HCT116 (cell line): ENCODE data around the gene MRPS27. TPM values are rescaled to one million over a fixed set of nuclear protein-coding genes. Genes with fewer than 3 reads are reported as not detected.

Experiments used
- ATAC-seq: fragments of 200-7000 bp; cut with Tn5 transposase; 2 replicates; pipeline ENCODE4 v1.9.1; 2020; ENCODE audit warnings: mild to moderate bottlenecking, moderate library complexity
- BruUV-seq: library from RNA; stranded (reverse); fragments of 400-500 nt; replicated peaks from 2 replicates; lab custom pipeline; 2021; lab: Mats Ljungman, UMichigan
- CTCF ChIA-PET: fragments of 300-600 bp; sonication (Branson Sonifier 250); formaldehyde crosslinking; loops from one replicate; lab custom pipeline; 2021; ENCODE audit warnings: antibody characterized with exemption; lab: Charles Lee
- POLR2A ChIA-PET: fragments of 300-600, 350-600 bp; sonication (Branson Sonifier 250); formaldehyde crosslinking; loops from one replicate; lab custom pipeline; 2021; ENCODE audit warnings: antibody characterized with exemption; lab: Charles Lee
- RAD21 ChIA-PET, 2 experiments: fragments of 300-600 bp; sonication (Branson Sonifier 250); formaldehyde crosslinking; loops; one replicate each; lab custom pipeline; 2023; ENCODE audit warnings: low total read pairs in 2 of 2; ENCODE audit not compliant: uncharacterized antibody in 2 of 2, unreplicated experiment in 2 of 2, low non-redundant PET in 1 of 2; lab: Charles Lee
- DNase-seq: peaks from one replicate; pipeline ENCODE4 v3.0.0-alpha.2; 2010; ENCODE audit warnings: low read depth, low spot score
- H2AFZ ChIP-seq: fragments of 200-600 bp; shearing (Covaris generic), sonication (generic); 2 replicates; pipeline ENCODE4 v1.6.1; 2017; ENCODE audit warnings: low read depth, mixed run types, mixed read lengths, antibody characterized with exemption, low read length; ENCODE audit not compliant: poor library complexity, severe bottlenecking
- H3K27ac ChIP-seq: 2 replicates; pipeline ENCODE4 v1.5.1; 2012; ENCODE audit warnings: low read depth, low read length
- H3K27me3 ChIP-seq: fragments of 200-600 bp; sonication (generic); 2 replicates; pipeline ENCODE4 v1.6.1; 2016; ENCODE audit warnings: mixed run types, low read length, mixed read lengths; ENCODE audit not compliant: insufficient read depth
- H3K36me3 ChIP-seq, 2 experiments: fragments of 200-500 bp in 1 of 2; fragments of 200-600 bp in 1 of 2; sonication (Bioruptor generic) in 1 of 2; sonication (generic) in 1 of 2; 2 replicates each; pipeline versions ENCODE4 v1.5.1 to v1.6.1; 2014 to 2016; ENCODE audit warnings: low read length in 2 of 2, inconsistent platforms in 1 of 2, mixed read lengths in 1 of 2, mixed run types in 1 of 2; ENCODE audit not compliant: insufficient read depth in 2 of 2, control insufficient read depth in 1 of 2
- H3K4me1 ChIP-seq, 2 experiments: fragments of 200-600 bp in 1 of 2; sonication (generic) in 1 of 2; 2 replicates each; pipeline versions ENCODE4 v1.5.1 to v1.6.1; 2012 to 2017; ENCODE audit warnings: low read length in 2 of 2, inconsistent platforms in 1 of 2, mild to moderate bottlenecking in 1 of 2, mixed read lengths in 1 of 2, mixed run types in 1 of 2, moderate library complexity in 1 of 2; ENCODE audit not compliant: insufficient read depth in 2 of 2, control insufficient read depth in 1 of 2
- H3K4me2 ChIP-seq: fragments of 200-600 bp; sonication (generic); 2 replicates; pipeline ENCODE4 v1.6.1; 2017; ENCODE audit warnings: mixed run types, low read length, mixed read lengths
- H3K4me3 ChIP-seq, 2 experiments: fragments of 200-600 bp in 1 of 2; sonication (generic) in 1 of 2; replicated peaks in 1 of 2; 2 replicates each; pipeline ENCODE4 v1.5.1; 2011 to 2016; ENCODE audit warnings: low read length in 2 of 2, control low read depth in 1 of 2, low read depth in 1 of 2, mild to moderate bottlenecking in 1 of 2, mixed read lengths in 1 of 2, mixed run types in 1 of 2
- H3K79me2 ChIP-seq: fragments of 200-600 bp; sonication (generic); 2 replicates; pipeline ENCODE4 v1.6.1; 2017; ENCODE audit warnings: mild to moderate bottlenecking, mixed run types, low read length, moderate library complexity, mixed read lengths; ENCODE audit not compliant: insufficient read depth
- H3K9ac ChIP-seq: fragments of 200-600 bp; sonication (generic); 2 replicates; pipeline ENCODE4 v1.6.1; 2016; ENCODE audit warnings: low read length, mixed read lengths
- H3K9me2 ChIP-seq: fragments of 200-600 bp; sonication (generic), shearing (Covaris generic); 2 replicates; pipeline ENCODE4 v1.6.1; 2017; ENCODE audit warnings: mixed run types, mild to moderate bottlenecking, moderate library complexity; ENCODE audit not compliant: insufficient read depth
- H3K9me3 ChIP-seq, 2 experiments: fragments of 200-500 bp in 1 of 2; fragments of 200-600 bp in 1 of 2; sonication (Bioruptor generic) in 1 of 2; sonication (generic) in 1 of 2; 2 replicates each; pipeline ENCODE4 v1.6.1; 2014 to 2017; ENCODE audit warnings: low read length in 2 of 2, mixed read lengths in 2 of 2, inconsistent platforms in 1 of 2, low read depth in 1 of 2, mild to moderate bottlenecking in 1 of 2, mixed run types in 1 of 2, moderate library complexity in 1 of 2; ENCODE audit not compliant: control insufficient read depth in 1 of 2, insufficient read depth in 1 of 2
- H4K20me1 ChIP-seq: fragments of 200-600 bp; sonication (generic), shearing (Covaris generic); 2 replicates; pipeline ENCODE4 v1.6.1; 2017; ENCODE audit warnings: mixed run types, mild to moderate bottlenecking, moderate library complexity; ENCODE audit not compliant: insufficient read depth
- CEBPB ChIP-seq: IDR thresholded peaks from 2 replicates; pipeline ENCODE4 v1.6.1; 2012; ENCODE audit warnings: low read depth
- FOSL1 ChIP-seq: IDR thresholded peaks from 2 replicates; pipeline ENCODE4 v1.6.1; 2012; ENCODE audit warnings: low read depth
- MAX ChIP-seq: IDR thresholded peaks from 2 replicates; pipeline ENCODE4 v1.6.1; 2012
- POLR2A ChIP-seq: IDR thresholded peaks from 2 replicates; pipeline ENCODE4 v1.7.0; 2011; ENCODE audit warnings: borderline replicate concordance; ENCODE audit not compliant: insufficient read depth, insufficient read length; ENCODE audit errors: extremely low read depth
- POLR2AphosphoS5 ChIP-seq: IDR thresholded peaks from 2 replicates; pipeline ENCODE4 v1.6.1; 2011; ENCODE audit warnings: mild to moderate bottlenecking, low read depth, low read length, moderate library complexity
- RAD21 ChIP-seq: IDR thresholded peaks from 2 replicates; pipeline ENCODE4 v1.6.1; 2012; ENCODE audit warnings: low read depth, mild to moderate bottlenecking
- SRF ChIP-seq: IDR thresholded peaks from 2 replicates; pipeline ENCODE4 v1.6.1; 2012; ENCODE audit warnings: low read depth
- ZNF274 ChIP-seq: fragments of 200-500 bp; sonication (Bioruptor generic); IDR thresholded peaks from 2 replicates; pipeline ENCODE4 v1.6.1; 2014; ENCODE audit warnings: mild to moderate bottlenecking, low read depth, low read length, inconsistent platforms
- intact Hi-C: fragments of 100-400 bp; cut with micrococcal nuclease; formaldehyde crosslinking; loops from 2 replicates; pipeline ENCODE4 v1.10.0; 2022
- total RNA-seq: library from RNA; stranded (reverse); gene quantifications from one replicate; pipeline ENCODE4 v1.2.1, GENCODE V29; 2021; ENCODE audit not compliant: unreplicated experiment
- TF ChIP-seq, protein P1 (sequence below), 3 experiments: fragments of 200-600 bp in 1 of 3; sonication (generic) in 1 of 3; IDR thresholded peaks in 2 of 3; conservative IDR thresholded peaks in 1 of 3; 2 replicates each; pipeline ENCODE4 v1.5.1; 2012 to 2017; ENCODE audit warnings: low read depth in 2 of 3, low read length in 2 of 3, antibody characterized with exemption in 1 of 3, borderline replicate concordance in 1 of 3, control low read depth in 1 of 3, mild to moderate bottlenecking in 1 of 3, mixed read lengths in 1 of 3, mixed run types in 1 of 3, moderate library complexity in 1 of 3; ENCODE audit not compliant: insufficient read depth in 1 of 3
- TF ChIP-seq, protein P2 (sequence below): IDR thresholded peaks from 2 replicates; pipeline ENCODE4 v1.6.1; 2012

The MRPS27 gene
- total RNA-seq, 1 experiment from 2014 or later: 113 TPM

GRCh38 chr5:72245546-72245945 lies 74.5 kb downstream of the MRPS27 start:
- Histone ChIP-seq H3K4me1 (peaks cover 30 to 47% of the 10 kb centered on the region in 2 experiments), H3K27ac (no peak overlapping the region), H2AFZ (no peak overlapping the region), H3K4me2 (no peak overlapping the region), H3K4me3 (no peak overlapping the region), H4K20me1 (peaks cover 11% of the 10 kb centered on the region; the same call in 1 of the 2 replicates), H3K9ac (no peak overlapping the region), H3K27me3 (no peaks in the 10 kb centered on the region), H3K79me2 (peaks cover 69% of the 10 kb centered on the region), H3K9me3 (no peaks in the 10 kb centered on the region)
- ChIA-PET POLR2A (no interaction called here), CTCF (interaction anchor here (0.9 to 1.9 kb wide), 6 partner anchors 9 to 462 kb away, joined by 3 to 8 read pairs (median 4); no protein-coding TSS in a partner anchor), RAD21 (interaction anchor here (0.8 to 0.9 kb wide), 2 partner anchors 10 to 462 kb away, joined by 3 read pairs; no protein-coding TSS in a partner anchor)
- intact Hi-C loops: loop anchor here (5.0 kb wide), 2 partner anchors 108 to 463 kb away; no protein-coding TSS in a partner anchor
- BruUV-seq: no TSS peak
- no peak for ATAC-seq
- TF ChIP-seq, protein P1, sequence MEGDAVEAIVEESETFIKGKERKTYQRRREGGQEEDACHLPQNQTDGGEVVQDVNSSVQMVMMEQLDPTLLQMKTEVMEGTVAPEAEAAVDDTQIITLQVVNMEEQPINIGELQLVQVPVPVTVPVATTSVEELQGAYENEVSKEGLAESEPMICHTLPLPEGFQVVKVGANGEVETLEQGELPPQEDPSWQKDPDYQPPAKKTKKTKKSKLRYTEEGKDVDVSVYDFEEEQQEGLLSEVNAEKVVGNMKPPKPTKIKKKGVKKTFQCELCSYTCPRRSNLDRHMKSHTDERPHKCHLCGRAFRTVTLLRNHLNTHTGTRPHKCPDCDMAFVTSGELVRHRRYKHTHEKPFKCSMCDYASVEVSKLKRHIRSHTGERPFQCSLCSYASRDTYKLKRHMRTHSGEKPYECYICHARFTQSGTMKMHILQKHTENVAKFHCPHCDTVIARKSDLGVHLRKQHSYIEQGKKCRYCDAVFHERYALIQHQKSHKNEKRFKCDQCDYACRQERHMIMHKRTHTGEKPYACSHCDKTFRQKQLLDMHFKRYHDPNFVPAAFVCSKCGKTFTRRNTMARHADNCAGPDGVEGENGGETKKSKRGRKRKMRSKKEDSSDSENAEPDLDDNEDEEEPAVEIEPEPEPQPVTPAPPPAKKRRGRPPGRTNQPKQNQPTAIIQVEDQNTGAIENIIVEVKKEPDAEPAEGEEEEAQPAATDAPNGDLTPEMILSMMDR (IDR thresholded peaks at IDR 0.05 in 2 of 3, conservative IDR thresholded peaks at IDR 0.05 in 1 of 3; ENCODE audit: borderline replicate concordance in 1 of 3, insufficient read depth in 1 of 3, low read depth in 2 of 3, low read length in 2 of 3): no peak
- TF ChIP-seq, all 23 proteins: peak for 0
- no peaks in the 10 kb centered on the region for H3K9me2 ChIP-seq
- H3K36me3 ChIP-seq: no peaks in the 10 kb centered on the region
- DNase-seq: no peak

DNA sequence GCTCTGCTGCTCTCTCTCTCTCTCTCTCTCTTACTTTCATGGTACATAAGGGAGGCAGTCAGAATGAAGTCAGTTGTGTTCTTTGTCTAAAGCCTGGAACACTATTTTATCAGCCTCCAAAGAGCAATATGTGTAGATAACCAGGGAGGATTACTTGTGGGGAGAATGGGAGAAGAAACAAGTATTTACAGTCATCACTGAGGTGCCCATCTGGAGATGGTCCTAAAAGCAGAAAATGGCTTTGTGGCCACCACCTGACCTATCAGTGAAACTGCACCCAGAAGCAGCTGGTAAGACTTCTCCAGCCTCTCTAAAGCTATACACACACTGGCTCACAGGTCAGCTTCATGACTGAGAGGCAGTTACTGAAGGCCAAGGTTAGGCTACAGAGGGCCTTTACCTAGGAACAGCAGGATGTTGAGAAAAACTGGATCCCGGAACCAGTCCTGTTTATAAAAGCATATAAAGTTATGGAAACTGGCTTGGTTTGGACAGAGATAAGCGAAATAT lies 75.1 kb downstream of the MRPS27 start:
- no peak overlapping the region for H2AFZ ChIP-seq
- RAD21 ChIA-PET: interaction anchor here (0.8 to 0.9 kb wide), 2 partner anchors 10 to 462 kb away, joined by 3 read pairs; no protein-coding TSS in a partner anchor
- no TSS peak for BruUV-seq
- TF ChIP-seq FOSL1: no peak
- TF ChIP-seq RAD21: peak; percentile 54
- no peak for TF ChIP-seq POLR2AphosphoS5
- TF ChIP-seq SRF: no peak
- TF ChIP-seq POLR2A: no peak
- TF ChIP-seq MAX: no peak
- TF ChIP-seq, protein P1 (IDR thresholded peaks at IDR 0.05 in 2 of 3, conservative IDR thresholded peaks at IDR 0.05 in 1 of 3; ENCODE audit: borderline replicate concordance in 1 of 3, insufficient read depth in 1 of 3, low read depth in 2 of 3, low read length in 2 of 3): peak; percentile 30 to 51 (median 45); a peak in 5 of 6 replicates
- TF ChIP-seq, protein P2, sequence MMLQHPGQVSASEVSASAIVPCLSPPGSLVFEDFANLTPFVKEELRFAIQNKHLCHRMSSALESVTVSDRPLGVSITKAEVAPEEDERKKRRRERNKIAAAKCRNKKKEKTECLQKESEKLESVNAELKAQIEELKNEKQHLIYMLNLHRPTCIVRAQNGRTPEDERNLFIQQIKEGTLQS: no peak
- no peak for TF ChIP-seq CEBPB
- TF ChIP-seq ZNF274: no peak

More for the DNA sequence above, 75.1 kb downstream of the MRPS27 start:
- Histone ChIP-seq H3K36me3 (no peaks in the 10 kb centered on the region), H3K9ac (no peak overlapping the region), H3K27ac (no peak overlapping the region), H3K27me3 (no peaks in the 10 kb centered on the region), H3K9me2 (no peaks in the 10 kb centered on the region), H3K9me3 (no peaks in the 10 kb centered on the region), H4K20me1 (peaks cover 13% of the 10 kb centered on the region; the same call in 1 of the 2 replicates), H3K4me1 (peaks cover 26 to 41% of the 10 kb centered on the region in 2 experiments), H3K79me2 (peaks cover 72% of the 10 kb centered on the region), H3K4me2 (no peak overlapping the region), H3K4me3 (no peak overlapping the region)
- DNase-seq (peak; percentile 24), ATAC-seq (peak; percentile 84)
- intact Hi-C loops: loop anchor here (5.0 kb wide), 2 partner anchors 108 to 463 kb away; no protein-coding TSS in a partner anchor
- CTCF ChIA-PET: interaction anchor here (0.9 to 1.9 kb wide), 7 partner anchors 9 to 462 kb away, joined by 3 to 8 read pairs (median 3); no protein-coding TSS in a partner anchor
- POLR2A ChIA-PET: no interaction called here
